Stimulated activated CD4-positive, alpha-beta T cell treated with anti-CD3 and anti-CD28 coated beads, Interleukin-1b, Interleukin-23, amount 100 ng/mL, for 48 hours (primary cell): ENCODE data around the gene RAD18.
A peak's percentile ranks its signal among the peaks of the same experiment; 100 is the strongest.

Source experiments
- DNase-seq: peaks from one replicate; pipeline ENCODE4 v3.0.0-alpha.2; 2020

RAD18 gene

GRCh38 chr3:8963137-8963853, at the start of gene RAD18:
TSS of gene RAD18 (minus strand) at chr3:8963472. CDS start at chr3:8963385, 87 bp downstream.
- DNase-seq = peak; percentile 91

- peak; percentile 11 for DNase-seq
Measured at GRCh38 chr3:9012521-9012920, 49.2 kb upstream of the RAD18 start.

GRCh38 chr3:9009976-9010545, 46.8 kb upstream of the RAD18 start:
- no peak for DNase-seq

GRCh38 chr3:9008550-9009255, 45.4 kb upstream of the RAD18 start:
- no peak for DNase-seq

- DNase-seq = no peak
Measured at GRCh38 chr3:9007928-9008327, 44.7 kb upstream of the RAD18 start.

GRCh38 chr3:9007213-9007612, 43.9 kb upstream of the RAD18 start:
- no peak for DNase-seq

GRCh38 chr3:9000041-9000440, 36.8 kb upstream of the RAD18 start:
- DNase-seq = no peak

- no peak for DNase-seq
Measured at GRCh38 chr3:8997151-8997550, 33.9 kb upstream of the RAD18 start.

- no peak for DNase-seq
Measured at GRCh38 chr3:8996681-8997121, 33.4 kb upstream of the RAD18 start.

GRCh38 chr3:8996216-8996615, 32.9 kb upstream of the RAD18 start:
- no peak for DNase-seq

- DNase-seq = no peak
Measured at GRCh38 chr3:8994226-8994625, 31.0 kb upstream of the RAD18 start.

- DNase-seq = no peak
Measured at GRCh38 chr3:8993331-8993730, 30.1 kb upstream of the RAD18 start.

- no peak for DNase-seq
Measured at GRCh38 chr3:8992854-8993253, 29.6 kb upstream of the RAD18 start.

- no peak for DNase-seq
Measured at GRCh38 chr3:8992199-8992598, 28.9 kb upstream of the RAD18 start.

GRCh38 chr3:8990266-8991215, 27.3 kb upstream of the RAD18 start:
- DNase-seq = no peak

GRCh38 chr3:8988791-8989558, 25.7 kb upstream of the RAD18 start:
- DNase-seq = no peak

- DNase-seq = no peak
Measured at GRCh38 chr3:8988384-8988655, 25.0 kb upstream of the RAD18 start.

GRCh38 chr3:8987645-8988383, 24.5 kb upstream of the RAD18 start:
- peak; percentile 65 for DNase-seq

GRCh38 chr3:8987226-8987625, 24.0 kb upstream of the RAD18 start:
- no peak for DNase-seq

- no peak for DNase-seq
Measured at GRCh38 chr3:8986741-8987140, 23.5 kb upstream of the RAD18 start.

GRCh38 chr3:8985876-8986275, 22.6 kb upstream of the RAD18 start:
- no peak for DNase-seq

- no peak for DNase-seq
Measured at GRCh38 chr3:8985411-8985831, 22.1 kb upstream of the RAD18 start.
